WTC11 (cell line): ENCODE data around the gene NTSR1. TPM values are rescaled to one million over a fixed set of nuclear protein-coding genes. Genes with fewer than 3 reads are reported as not detected.

ENCODE experiments used
- ATAC-seq: fragments of 200-7000 bp; cut with Tn5 transposase; 2 replicates; pipeline ENCODE4 v1.10.0; 2021; ENCODE audit warnings: mild to moderate bottlenecking, moderate library complexity
- CTCF ChIA-PET: fragments of 300-600 bp; sonication (Branson Sonifier 250); formaldehyde crosslinking; loops from one replicate; lab custom pipeline; 2021; ENCODE audit warnings: antibody characterized with exemption; lab: Charles Lee
- POLR2A ChIA-PET: fragments of 350-600 bp; sonication (Branson Sonifier 250); formaldehyde crosslinking; loops from one replicate; lab custom pipeline; 2021; ENCODE audit warnings: antibody characterized with exemption; lab: Charles Lee
- DNase-seq: peaks from one replicate; pipeline ENCODE4 v3.0.0; 2021; ENCODE audit warnings: low spot score
- H3K27ac Mint-ChIP-seq: 2 replicates; pipeline ENCODE4 v1.8.0; 2021; ENCODE audit warnings: mixed read lengths
- H3K27me3 Mint-ChIP-seq: 2 replicates; pipeline ENCODE4 v1.8.0; 2021; ENCODE audit warnings: low read depth, mild to moderate bottlenecking, moderate library complexity, mixed read lengths
- H3K36me3 Mint-ChIP-seq: 2 replicates; pipeline ENCODE4 v1.8.0; 2021; ENCODE audit warnings: mixed read lengths
- H3K4me1 Mint-ChIP-seq: 2 replicates; pipeline ENCODE4 v1.8.0; 2022; ENCODE audit warnings: mixed read lengths
- H3K4me3 Mint-ChIP-seq: 2 replicates; pipeline ENCODE4 v1.8.0; 2021; ENCODE audit warnings: mild to moderate bottlenecking, moderate library complexity, mixed read lengths
- H3K9me3 Mint-ChIP-seq: 2 replicates; pipeline ENCODE4 v1.8.0; 2021; ENCODE audit warnings: mixed read lengths
- ATF1 ChIP-seq: sonication (generic); formaldehyde crosslinking; IDR thresholded peaks from 2 replicates; pipeline ENCODE4 v1.8.1; 2023; ENCODE audit warnings: mild to moderate bottlenecking, moderate library complexity, missing genetic modification reagents
- ETV6 ChIP-seq: sonication (generic); formaldehyde crosslinking; IDR thresholded peaks from 2 replicates; pipeline ENCODE4 v1.8.1; 2022; ENCODE audit warnings: mild to moderate bottlenecking, missing genetic modification reagents
- FOXJ3 ChIP-seq: sonication (generic); formaldehyde crosslinking; IDR thresholded peaks from 2 replicates; pipeline ENCODE4 v1.9.0; 2021; ENCODE audit warnings: missing genetic modification reagents, mild to moderate bottlenecking, borderline replicate concordance
- HMGA2 ChIP-seq: fragments of 250-450 bp; sonication (Bioruptor Pico); IDR thresholded peaks from 2 replicates; pipeline ENCODE4 v1.4.0; 2021; ENCODE audit warnings: mild to moderate bottlenecking, moderate library complexity
- IRF2 ChIP-seq: sonication (generic); formaldehyde crosslinking; IDR thresholded peaks from 2 replicates; pipeline ENCODE4 v1.8.0; 2022; ENCODE audit warnings: low read depth, missing genetic modification reagents, borderline replicate concordance
- MXD4 ChIP-seq: fragments of 250-450 bp; sonication (Bioruptor Pico); IDR thresholded peaks from 2 replicates; pipeline ENCODE4 v1.8.0; 2021; ENCODE audit warnings: mild to moderate bottlenecking, moderate library complexity, borderline replicate concordance
- NFATC4 ChIP-seq: fragments of 250-450 bp; sonication (Bioruptor Pico); IDR thresholded peaks from 2 replicates; pipeline ENCODE4 v1.9.0; 2021; ENCODE audit warnings: mild to moderate bottlenecking
- NFYB ChIP-seq: sonication (generic); formaldehyde crosslinking; conservative IDR thresholded peaks from 2 replicates; pipeline ENCODE4 v1.8.0; 2022; ENCODE audit warnings: low read depth, missing genetic modification reagents
- OVOL2 ChIP-seq: fragments of 250-450 bp; sonication (Bioruptor Pico); IDR thresholded peaks from 2 replicates; pipeline ENCODE4 v1.9.0; 2021; ENCODE audit warnings: mild to moderate bottlenecking, borderline replicate concordance
- RELA ChIP-seq: sonication (generic); formaldehyde crosslinking; IDR thresholded peaks from 2 replicates; pipeline ENCODE4 v1.8.1; 2022; ENCODE audit warnings: missing genetic modification reagents, mild to moderate bottlenecking, borderline replicate concordance
- SMAD3 ChIP-seq: sonication (generic); formaldehyde crosslinking; IDR thresholded peaks from 2 replicates; pipeline ENCODE4 v1.8.0; 2022; ENCODE audit warnings: missing genetic modification reagents, mild to moderate bottlenecking, borderline replicate concordance
- SMAD4 ChIP-seq: sonication (generic); formaldehyde crosslinking; IDR thresholded peaks from 2 replicates; pipeline ENCODE4 v1.8.0; 2022; ENCODE audit warnings: mild to moderate bottlenecking, missing genetic modification reagents
- TCF7 ChIP-seq: sonication (generic); formaldehyde crosslinking; IDR thresholded peaks from 2 replicates; pipeline ENCODE4 v1.8.0; 2022; ENCODE audit warnings: mild to moderate bottlenecking, low read depth, missing genetic modification reagents, moderate library complexity
- TEAD4 ChIP-seq: sonication (generic); formaldehyde crosslinking; IDR thresholded peaks from 2 replicates; pipeline ENCODE4 v1.8.0; 2022; ENCODE audit warnings: mild to moderate bottlenecking, missing genetic modification reagents
- ZNF121 ChIP-seq: sonication (generic); formaldehyde crosslinking; IDR thresholded peaks from 2 replicates; pipeline ENCODE4 v1.8.0; 2023; ENCODE audit warnings: missing genetic modification reagents
- ZNF416 ChIP-seq: fragments of 250-450 bp; sonication (Bioruptor Pico); IDR thresholded peaks from 2 replicates; pipeline ENCODE4 v1.9.0; 2021; ENCODE audit warnings: mild to moderate bottlenecking, inconsistent platforms
- total RNA-seq: library from RNA; stranded (reverse); gene quantifications from 3 replicates; pipeline ENCODE4 v1.2.3, GENCODE V29; 2021
- TF ChIP-seq, protein P1 (sequence below): sonication (generic); formaldehyde crosslinking; IDR thresholded peaks from 2 replicates; pipeline ENCODE4 v1.8.0; 2022; ENCODE audit warnings: mild to moderate bottlenecking, missing genetic modification reagents
- TF ChIP-seq, protein P2 (sequence below): sonication (generic); formaldehyde crosslinking; IDR thresholded peaks from 2 replicates; pipeline ENCODE4 v1.8.1; 2023; ENCODE audit warnings: mild to moderate bottlenecking, missing genetic modification reagents, moderate library complexity
- TF ChIP-seq, protein P3 (sequence below): sonication (generic); formaldehyde crosslinking; IDR thresholded peaks from 2 replicates; pipeline ENCODE4 v1.8.1; 2023; ENCODE audit warnings: mild to moderate bottlenecking, missing genetic modification reagents
- TF ChIP-seq, protein P4 (sequence below): sonication (generic); formaldehyde crosslinking; IDR thresholded peaks from 2 replicates; pipeline ENCODE4 v1.8.1; 2023; ENCODE audit warnings: mild to moderate bottlenecking, missing genetic modification reagents, moderate library complexity
- TF ChIP-seq, protein P5 (sequence below): sonication (generic); formaldehyde crosslinking; IDR thresholded peaks from 2 replicates; pipeline ENCODE4 v1.8.1; 2023; ENCODE audit warnings: mild to moderate bottlenecking, moderate library complexity, missing genetic modification reagents
- TF ChIP-seq, protein P6 (sequence below): sonication (generic); formaldehyde crosslinking; IDR thresholded peaks from 2 replicates; pipeline ENCODE4 v1.8.0; 2023; ENCODE audit warnings: missing genetic modification reagents, mild to moderate bottlenecking, borderline replicate concordance

NTSR1 gene
- total RNA-seq, 1 experiment from 2014 or later: 0.63 TPM

DNA sequence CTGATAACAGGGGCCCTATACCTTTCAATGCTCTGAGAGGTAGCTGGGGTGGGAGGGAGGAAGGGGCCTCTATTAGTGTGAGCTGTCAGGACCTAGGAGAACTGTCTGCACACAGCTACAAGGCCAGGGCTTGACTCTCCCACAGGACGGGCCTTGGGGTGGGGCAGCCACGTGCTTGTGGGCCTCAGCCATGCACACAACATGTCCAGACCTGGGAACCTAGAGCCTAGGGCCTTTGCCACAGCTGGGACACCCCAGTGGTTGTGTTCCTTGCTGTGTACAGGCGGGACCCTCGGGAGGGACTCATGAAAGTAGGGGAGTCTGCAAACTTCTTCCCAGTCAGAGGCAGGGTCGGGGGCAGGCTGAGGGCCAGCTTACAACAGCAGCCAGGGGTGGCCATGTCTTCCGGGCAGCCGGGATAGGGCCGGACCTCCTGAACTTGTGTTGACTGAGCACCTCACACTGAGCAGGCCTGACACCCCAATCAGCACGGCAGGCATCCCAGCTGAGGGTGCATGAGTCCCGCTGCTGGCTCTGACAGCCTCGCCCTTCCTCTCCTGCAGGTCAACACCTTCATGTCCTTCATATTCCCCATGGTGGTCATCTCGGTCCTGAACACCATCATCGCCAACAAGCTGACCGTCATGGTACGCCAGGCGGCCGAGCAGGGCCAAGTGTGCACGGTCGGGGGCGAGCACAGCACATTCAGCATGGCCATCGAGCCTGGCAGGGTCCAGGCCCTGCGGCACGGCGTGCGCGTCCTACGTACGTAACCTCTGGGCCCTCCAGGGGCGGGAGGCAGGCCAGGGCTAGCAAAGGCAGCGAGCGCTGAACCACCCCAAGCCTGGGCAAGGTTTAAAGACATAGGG, 45.7 kb downstream of the NTSR1 start:
- Mint-ChIP-seq H3K9me3 (no peaks in the 10 kb centered on the region), H3K36me3 (no peaks in the 10 kb centered on the region), H3K27ac (no peak overlapping the region), H3K27me3 (peaks cover 9% of the 10 kb centered on the region), H3K4me1 (0 out of 2 replicates have a peak, but pooled peaks cover 3% of the 10 kb centered on the region), H3K4me3 (no peak overlapping the region)
- TF ChIP-seq, protein P1, sequence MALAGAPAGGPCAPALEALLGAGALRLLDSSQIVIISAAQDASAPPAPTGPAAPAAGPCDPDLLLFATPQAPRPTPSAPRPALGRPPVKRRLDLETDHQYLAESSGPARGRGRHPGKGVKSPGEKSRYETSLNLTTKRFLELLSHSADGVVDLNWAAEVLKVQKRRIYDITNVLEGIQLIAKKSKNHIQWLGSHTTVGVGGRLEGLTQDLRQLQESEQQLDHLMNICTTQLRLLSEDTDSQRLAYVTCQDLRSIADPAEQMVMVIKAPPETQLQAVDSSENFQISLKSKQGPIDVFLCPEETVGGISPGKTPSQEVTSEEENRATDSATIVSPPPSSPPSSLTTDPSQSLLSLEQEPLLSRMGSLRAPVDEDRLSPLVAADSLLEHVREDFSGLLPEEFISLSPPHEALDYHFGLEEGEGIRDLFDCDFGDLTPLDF (CRISPR knock-in tag): no peak
- TF ChIP-seq NFATC4 (CRISPR knock-in tag) (no peak), OVOL2 (no peak), ZNF121 (CRISPR knock-in tag) (no peak), HMGA2 (no peak), TEAD4 (CRISPR knock-in tag) (no peak)
- TF ChIP-seq, protein P2, sequence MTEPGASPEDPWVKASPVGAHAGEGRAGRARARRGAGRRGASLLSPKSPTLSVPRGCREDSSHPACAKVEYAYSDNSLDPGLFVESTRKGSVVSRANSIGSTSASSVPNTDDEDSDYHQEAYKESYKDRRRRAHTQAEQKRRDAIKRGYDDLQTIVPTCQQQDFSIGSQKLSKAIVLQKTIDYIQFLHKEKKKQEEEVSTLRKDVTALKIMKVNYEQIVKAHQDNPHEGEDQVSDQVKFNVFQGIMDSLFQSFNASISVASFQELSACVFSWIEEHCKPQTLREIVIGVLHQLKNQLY: no peak
- TF ChIP-seq, protein P3, sequence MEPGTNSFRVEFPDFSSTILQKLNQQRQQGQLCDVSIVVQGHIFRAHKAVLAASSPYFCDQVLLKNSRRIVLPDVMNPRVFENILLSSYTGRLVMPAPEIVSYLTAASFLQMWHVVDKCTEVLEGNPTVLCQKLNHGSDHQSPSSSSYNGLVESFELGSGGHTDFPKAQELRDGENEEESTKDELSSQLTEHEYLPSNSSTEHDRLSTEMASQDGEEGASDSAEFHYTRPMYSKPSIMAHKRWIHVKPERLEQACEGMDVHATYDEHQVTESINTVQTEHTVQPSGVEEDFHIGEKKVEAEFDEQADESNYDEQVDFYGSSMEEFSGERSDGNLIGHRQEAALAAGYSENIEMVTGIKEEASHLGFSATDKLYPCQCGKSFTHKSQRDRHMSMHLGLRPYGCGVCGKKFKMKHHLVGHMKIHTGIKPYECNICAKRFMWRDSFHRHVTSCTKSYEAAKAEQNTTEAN (CRISPR knock-in tag): no peak
- TF ChIP-seq, protein P4, sequence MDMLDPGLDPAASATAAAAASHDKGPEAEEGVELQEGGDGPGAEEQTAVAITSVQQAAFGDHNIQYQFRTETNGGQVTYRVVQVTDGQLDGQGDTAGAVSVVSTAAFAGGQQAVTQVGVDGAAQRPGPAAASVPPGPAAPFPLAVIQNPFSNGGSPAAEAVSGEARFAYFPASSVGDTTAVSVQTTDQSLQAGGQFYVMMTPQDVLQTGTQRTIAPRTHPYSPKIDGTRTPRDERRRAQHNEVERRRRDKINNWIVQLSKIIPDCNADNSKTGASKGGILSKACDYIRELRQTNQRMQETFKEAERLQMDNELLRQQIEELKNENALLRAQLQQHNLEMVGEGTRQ (CRISPR knock-in tag): no peak
- CTCF ChIA-PET: no interaction called here
- no peak for DNase-seq
- no peak for ATAC-seq
- POLR2A ChIA-PET: no interaction called here

DNA sequence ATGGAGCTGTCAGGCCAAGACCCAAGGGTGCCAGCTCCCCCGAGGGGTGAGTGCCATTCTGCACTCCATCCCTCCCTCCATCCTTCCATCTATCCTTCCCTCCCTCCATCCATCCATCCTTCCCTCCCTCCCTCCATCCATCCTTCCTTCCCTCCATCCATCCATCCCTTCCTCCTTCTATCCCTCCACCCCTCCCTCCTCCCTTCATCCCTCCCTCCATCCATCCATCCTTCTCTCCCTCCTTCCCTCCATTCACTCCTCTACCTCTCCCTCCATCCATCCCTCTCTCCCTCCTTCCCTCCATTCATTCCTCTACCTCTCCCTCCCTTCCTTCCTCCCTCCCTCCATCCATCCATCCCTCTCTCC, 46.3 kb downstream of the NTSR1 start:
- H3K27ac Mint-ChIP-seq: no peak overlapping the region
- no peak overlapping the region for H3K4me3 Mint-ChIP-seq
- DNase-seq (no peak), ATAC-seq (no peak)
- no peak for TF ChIP-seq ZNF121 (CRISPR knock-in tag)
- TF ChIP-seq SMAD4 (CRISPR knock-in tag): no peak
- TF ChIP-seq FOXJ3: no peak
- TF ChIP-seq, protein P5, sequence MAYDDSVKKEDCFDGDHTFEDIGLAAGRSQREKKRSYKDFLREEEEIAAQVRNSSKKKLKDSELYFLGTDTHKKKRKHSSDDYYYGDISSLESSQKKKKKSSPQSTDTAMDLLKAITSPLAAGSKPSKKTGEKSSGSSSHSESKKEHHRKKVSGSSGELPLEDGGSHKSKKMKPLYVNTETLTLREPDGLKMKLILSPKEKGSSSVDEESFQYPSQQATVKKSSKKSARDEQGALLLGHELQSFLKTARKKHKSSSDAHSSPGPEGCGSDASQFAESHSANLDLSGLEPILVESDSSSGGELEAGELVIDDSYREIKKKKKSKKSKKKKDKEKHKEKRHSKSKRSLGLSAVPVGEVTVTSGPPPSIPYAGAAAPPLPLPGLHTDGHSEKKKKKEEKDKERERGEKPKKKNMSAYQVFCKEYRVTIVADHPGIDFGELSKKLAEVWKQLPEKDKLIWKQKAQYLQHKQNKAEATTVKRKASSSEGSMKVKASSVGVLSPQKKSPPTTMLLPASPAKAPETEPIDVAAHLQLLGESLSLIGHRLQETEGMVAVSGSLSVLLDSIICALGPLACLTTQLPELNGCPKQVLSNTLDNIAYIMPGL: no peak
- no peak for TF ChIP-seq MXD4 (CRISPR knock-in tag)
- TF ChIP-seq, protein P6, sequence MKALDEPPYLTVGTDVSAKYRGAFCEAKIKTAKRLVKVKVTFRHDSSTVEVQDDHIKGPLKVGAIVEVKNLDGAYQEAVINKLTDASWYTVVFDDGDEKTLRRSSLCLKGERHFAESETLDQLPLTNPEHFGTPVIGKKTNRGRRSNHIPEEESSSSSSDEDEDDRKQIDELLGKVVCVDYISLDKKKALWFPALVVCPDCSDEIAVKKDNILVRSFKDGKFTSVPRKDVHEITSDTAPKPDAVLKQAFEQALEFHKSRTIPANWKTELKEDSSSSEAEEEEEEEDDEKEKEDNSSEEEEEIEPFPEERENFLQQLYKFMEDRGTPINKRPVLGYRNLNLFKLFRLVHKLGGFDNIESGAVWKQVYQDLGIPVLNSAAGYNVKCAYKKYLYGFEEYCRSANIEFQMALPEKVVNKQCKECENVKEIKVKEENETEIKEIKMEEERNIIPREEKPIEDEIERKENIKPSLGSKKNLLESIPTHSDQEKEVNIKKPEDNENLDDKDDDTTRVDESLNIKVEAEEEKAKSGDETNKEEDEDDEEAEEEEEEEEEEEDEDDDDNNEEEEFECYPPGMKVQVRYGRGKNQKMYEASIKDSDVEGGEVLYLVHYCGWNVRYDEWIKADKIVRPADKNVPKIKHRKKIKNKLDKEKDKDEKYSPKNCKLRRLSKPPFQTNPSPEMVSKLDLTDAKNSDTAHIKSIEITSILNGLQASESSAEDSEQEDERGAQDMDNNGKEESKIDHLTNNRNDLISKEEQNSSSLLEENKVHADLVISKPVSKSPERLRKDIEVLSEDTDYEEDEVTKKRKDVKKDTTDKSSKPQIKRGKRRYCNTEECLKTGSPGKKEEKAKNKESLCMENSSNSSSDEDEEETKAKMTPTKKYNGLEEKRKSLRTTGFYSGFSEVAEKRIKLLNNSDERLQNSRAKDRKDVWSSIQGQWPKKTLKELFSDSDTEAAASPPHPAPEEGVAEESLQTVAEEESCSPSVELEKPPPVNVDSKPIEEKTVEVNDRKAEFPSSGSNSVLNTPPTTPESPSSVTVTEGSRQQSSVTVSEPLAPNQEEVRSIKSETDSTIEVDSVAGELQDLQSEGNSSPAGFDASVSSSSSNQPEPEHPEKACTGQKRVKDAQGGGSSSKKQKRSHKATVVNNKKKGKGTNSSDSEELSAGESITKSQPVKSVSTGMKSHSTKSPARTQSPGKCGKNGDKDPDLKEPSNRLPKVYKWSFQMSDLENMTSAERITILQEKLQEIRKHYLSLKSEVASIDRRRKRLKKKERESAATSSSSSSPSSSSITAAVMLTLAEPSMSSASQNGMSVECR: no peak
- TF ChIP-seq IRF2 (CRISPR knock-in tag): no peak
- TF ChIP-seq ETV6 (CRISPR knock-in tag): no peak
- TF ChIP-seq SMAD3 (CRISPR knock-in tag): no peak
- no peak for TF ChIP-seq TCF7 (CRISPR knock-in tag)
- TF ChIP-seq ATF1 (CRISPR knock-in tag): no peak
- TF ChIP-seq RELA (CRISPR knock-in tag): no peak
- no peak for TF ChIP-seq NFYB (CRISPR knock-in tag)
- no peak for TF ChIP-seq ZNF416
- peaks cover 9% of the 10 kb centered on the region for H3K27me3 Mint-ChIP-seq
- H3K36me3 Mint-ChIP-seq: no peaks in the 10 kb centered on the region
- H3K4me1 Mint-ChIP-seq: peaks cover 2% of the 10 kb centered on the region; the same call in 1 of the 2 replicates
- ChIA-PET POLR2A (no interaction called here), CTCF (no interaction called here)
- H3K9me3 Mint-ChIP-seq: no peaks in the 10 kb centered on the region
